Type B pancreatic cell (in vitro differentiated cells): ENCODE results near the gene IL36B. TPM values are rescaled to one million over a fixed set of nuclear protein-coding genes. Genes with fewer than 3 reads are reported as not detected.

Source experiments
- DNase-seq: peaks from one replicate; pipeline ENCODE4 v3.0.0; 2021; ENCODE audit warnings: mixed read lengths; ENCODE audit not compliant: unreplicated experiment; ENCODE audit errors: extremely low spot score
- H3K27ac Mint-ChIP-seq: 2 replicates; pipeline ENCODE4 v1.8.0; 2021; ENCODE audit warnings: mild to moderate bottlenecking, mixed read lengths
- H3K27me3 Mint-ChIP-seq: 2 replicates; pipeline ENCODE4 v1.8.0; 2021; ENCODE audit warnings: mixed read lengths
- H3K36me3 Mint-ChIP-seq: 2 replicates; pipeline ENCODE4 v1.8.0; 2021; ENCODE audit warnings: mixed read lengths
- H3K4me1 Mint-ChIP-seq: one replicate; pipeline ENCODE4 v1.8.0; 2021; ENCODE audit warnings: mixed read lengths; ENCODE audit not compliant: unreplicated experiment
- H3K4me3 Mint-ChIP-seq: 2 replicates; pipeline ENCODE4 v1.8.0; 2021; ENCODE audit warnings: mild to moderate bottlenecking, mixed read lengths
- H3K9me3 Mint-ChIP-seq: 2 replicates; pipeline ENCODE4 v1.8.0; 2021; ENCODE audit warnings: mixed read lengths
- CTCF ChIP-seq: fragments of 200-600 bp; sonication (generic); conservative IDR thresholded peaks from 2 replicates; pipeline ENCODE4 v1.5.0; 2021; ENCODE audit warnings: antibody characterized with exemption, mild to moderate bottlenecking
- total RNA-seq: library from RNA; stranded (reverse); gene quantifications from 2 replicates; pipeline ENCODE4 v1.2.1, GENCODE V29; 2021; ENCODE audit warnings: low replicate concordance

IL36B gene
- total RNA-seq, 1 donor from 2014 or later = not detected

- Mint-ChIP-seq H3K4me1 (no peaks in the 10 kb centered on the region), H3K27me3 (peaks cover 30% of the 10 kb centered on the region), H3K9me3 (no peaks in the 10 kb centered on the region), H3K27ac (no peak overlapping the region), H3K36me3 (no peaks in the 10 kb centered on the region), H3K4me3 (no peak overlapping the region)
- TF ChIP-seq CTCF = no peak
- DNase-seq = no peak
Measured at GRCh38 chr2:113009622-113010021, 43.0 kb downstream of the IL36B start.

DNA sequence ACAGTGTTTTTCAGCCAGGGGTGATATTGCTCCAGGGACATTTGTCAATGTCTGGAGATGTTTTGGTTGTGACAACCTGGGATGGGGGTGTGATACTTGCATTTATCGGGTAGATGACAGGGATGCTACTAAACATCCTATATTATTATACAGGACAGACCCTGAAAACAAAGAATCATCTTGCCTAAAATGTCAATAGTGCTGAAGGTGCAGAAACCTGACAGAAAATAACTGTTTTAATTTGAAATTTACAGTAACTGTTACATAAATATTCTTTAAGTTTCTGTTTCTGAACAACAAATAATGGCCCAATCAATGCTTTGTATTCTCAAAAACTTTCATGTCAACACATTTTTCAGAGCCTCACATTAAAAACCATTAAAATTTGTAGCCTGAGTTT lies 45.4 kb downstream of the IL36B start:
- Mint-ChIP-seq H3K27ac (no peak overlapping the region), H3K9me3 (no peaks in the 10 kb centered on the region), H3K27me3 (peaks cover 38% of the 10 kb centered on the region), H3K4me1 (no peaks in the 10 kb centered on the region), H3K4me3 (no peak overlapping the region), H3K36me3 (no peaks in the 10 kb centered on the region)
- no peak for DNase-seq
- no peak for TF ChIP-seq CTCF

- Mint-ChIP-seq H3K4me3 (no peak within 1 kb of the TSS), H3K27me3 (peaks cover 38% of the 10 kb centered on the region), H3K27ac (no peak within 1 kb of the TSS), H3K4me1 (no peaks in the 10 kb centered on the region), H3K36me3 (no peaks in the 10 kb centered on the region), H3K9me3 (peaks cover 10% of the 10 kb centered on the region)
- no peak for TF ChIP-seq CTCF
- no peak for DNase-seq
Measured at GRCh38 chr2:113005030-113005509, 47.6 kb downstream of the IL36B start, which contains the start of gene IL36A. IL36A (plus strand) TSS chr2:113005459; CDS start chr2:113005872, 413 bp downstream.

DNA sequence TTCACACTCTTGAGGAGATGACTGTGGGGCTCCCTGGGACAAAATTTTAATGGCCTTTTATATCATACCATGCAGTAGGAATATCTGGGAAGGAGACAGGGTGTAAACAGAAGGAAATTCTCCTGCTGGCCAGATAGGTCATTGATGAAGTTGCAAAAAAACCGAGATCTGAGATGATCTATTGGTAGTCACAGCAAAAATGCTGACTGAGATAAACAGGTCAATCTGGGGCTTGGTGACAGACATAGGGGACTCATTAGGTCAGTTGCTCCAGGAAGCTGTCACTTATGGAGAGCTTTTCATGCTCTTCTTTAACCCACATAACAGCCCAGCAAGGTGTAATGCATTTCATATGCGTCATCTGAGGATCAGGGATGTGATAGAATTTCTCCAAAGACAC lies 50.0 kb downstream of the IL36B start:
- no peaks in the 10 kb centered on the region for H3K36me3 Mint-ChIP-seq
- peaks cover 10% of the 10 kb centered on the region for H3K9me3 Mint-ChIP-seq
- no peaks in the 10 kb centered on the region for H3K4me1 Mint-ChIP-seq
- no peak overlapping the region for H3K4me3 Mint-ChIP-seq
- no peak overlapping the region for H3K27ac Mint-ChIP-seq
- DNase-seq = no peak
- no peak for TF ChIP-seq CTCF
- peaks cover 44% of the 10 kb centered on the region for H3K27me3 Mint-ChIP-seq

GRCh38 chr2:113000436-113000835 lies 52.2 kb downstream of the IL36B start:
- Mint-ChIP-seq H3K4me3 (no peak overlapping the region), H3K4me1 (no peaks in the 10 kb centered on the region), H3K27me3 (peaks cover 38% of the 10 kb centered on the region), H3K36me3 (no peaks in the 10 kb centered on the region), H3K27ac (no peak overlapping the region), H3K9me3 (peaks cover 10% of the 10 kb centered on the region)
- TF ChIP-seq CTCF = no peak
- DNase-seq = no peak

- Mint-ChIP-seq H3K9me3 (peaks cover 10% of the 10 kb centered on the region), H3K27ac (no peak overlapping the region), H3K4me3 (no peak overlapping the region), H3K36me3 (no peaks in the 10 kb centered on the region), H3K4me1 (no peaks in the 10 kb centered on the region), H3K27me3 (peaks cover 23% of the 10 kb centered on the region)
- TF ChIP-seq CTCF = no peak
- no peak for DNase-seq
Measured at GRCh38 chr2:112997151-112997550, 55.5 kb downstream of the IL36B start.
